GM19099 (cell line): ENCODE data around the gene DAW1.

Experiments
- POLR2A ChIP-seq: IDR thresholded peaks from 3 replicates; pipeline ENCODE4 v1.6.1; 2011; ENCODE audit warnings: low read depth; ENCODE audit not compliant: insufficient read length; ENCODE audit errors: extremely low read depth

DAW1 gene

DNA sequence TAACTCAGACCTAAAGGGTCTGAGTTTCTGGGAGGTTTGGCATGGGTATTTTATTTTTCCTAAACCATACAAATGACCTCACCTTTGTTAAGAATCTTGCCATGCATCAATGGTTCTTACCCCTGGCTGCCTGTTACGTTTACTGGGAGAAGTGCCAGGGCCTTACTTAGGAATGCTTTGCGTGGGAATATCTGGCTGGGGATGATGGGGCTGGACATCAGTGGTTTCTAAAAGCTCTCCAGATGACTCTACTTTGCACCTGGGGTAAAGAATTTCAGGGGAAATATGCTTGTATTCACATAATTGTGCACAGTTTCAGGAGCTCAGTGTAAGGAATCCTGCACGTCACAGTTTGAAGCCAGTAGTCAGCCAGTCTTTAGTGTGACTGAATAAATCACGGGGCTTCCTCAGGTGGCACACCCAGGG lies 18.2 kb upstream of the DAW1 start:
- no peak for TF ChIP-seq POLR2A

DNA sequence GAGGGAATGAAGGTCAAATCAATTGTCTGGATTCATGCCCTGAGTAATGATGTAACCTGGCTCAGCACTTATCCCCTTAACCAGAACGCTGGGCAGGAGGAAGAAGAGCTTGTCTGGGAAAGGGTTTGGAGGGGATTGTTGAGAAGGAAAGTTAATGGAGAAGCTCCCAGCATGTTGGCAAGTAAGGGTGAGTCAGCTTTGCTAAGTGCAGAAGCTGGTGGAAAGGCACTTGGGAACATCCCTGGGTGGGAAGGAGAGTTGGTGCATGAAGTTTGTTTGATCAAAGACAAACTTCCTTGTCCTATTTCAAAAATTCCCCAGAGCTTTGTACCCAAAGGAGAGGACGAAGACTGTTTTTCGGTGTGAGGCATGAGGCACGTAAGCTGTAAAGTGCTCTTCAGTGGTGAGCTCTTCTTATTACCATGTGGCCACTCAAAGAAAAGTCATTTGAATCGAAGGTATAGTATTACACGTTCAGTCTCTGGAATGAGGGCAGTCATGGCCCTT lies 17.6 kb upstream of the DAW1 start:
- no peak for TF ChIP-seq POLR2A

- no peak for TF ChIP-seq POLR2A
Observed at GRCh38 chr2:227855440-227855839, 16.0 kb upstream of the DAW1 start.

GRCh38 chr2:227856697-227857096 lies 14.7 kb upstream of the DAW1 start:
- TF ChIP-seq POLR2A, result no peak

DNA sequence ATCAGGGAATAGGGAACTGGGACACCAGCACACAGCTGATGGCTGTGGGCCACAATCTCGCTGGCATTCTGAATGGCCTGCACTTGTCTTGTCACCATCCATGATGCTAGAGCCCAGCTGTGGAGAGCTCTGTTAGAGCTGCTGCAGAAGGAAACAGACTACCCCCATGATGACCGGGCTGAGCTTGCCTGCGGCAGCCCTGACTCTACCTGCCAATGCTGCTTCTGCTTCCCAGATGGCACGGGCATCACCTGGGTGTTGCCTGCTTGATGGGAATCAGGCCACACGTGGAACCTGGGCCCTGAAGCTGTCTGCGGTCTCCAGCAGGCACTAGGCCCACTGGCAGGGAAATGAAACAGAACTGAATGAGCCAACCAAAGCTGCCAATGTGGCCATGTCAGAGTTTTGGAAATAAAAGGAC lies 11.2 kb upstream of the DAW1 start:
- no peak for TF ChIP-seq POLR2A

DNA sequence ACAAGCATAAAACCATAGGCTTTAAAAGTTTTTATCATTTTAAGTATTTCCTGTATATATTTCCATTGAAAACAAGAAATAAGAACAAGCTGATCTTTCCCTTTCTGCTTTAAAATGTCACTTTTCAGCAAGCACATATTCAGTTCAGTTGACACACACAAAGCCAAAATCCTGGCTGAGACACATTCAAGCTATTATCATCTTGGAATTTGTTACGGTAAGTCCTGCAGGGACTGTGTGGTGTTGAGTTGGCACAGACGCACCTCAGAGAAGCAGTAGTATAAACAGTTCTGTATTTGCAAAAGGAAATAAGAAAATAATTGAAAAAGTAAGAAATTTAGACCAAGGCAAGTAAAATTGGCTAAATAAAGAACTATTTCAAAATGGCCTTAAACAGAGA lies 10.4 kb upstream of the DAW1 start:
- TF ChIP-seq POLR2A, result no peak

GRCh38 chr2:227862227-227862740 lies 9.1 kb upstream of the DAW1 start:
- no peak for TF ChIP-seq POLR2A

DNA sequence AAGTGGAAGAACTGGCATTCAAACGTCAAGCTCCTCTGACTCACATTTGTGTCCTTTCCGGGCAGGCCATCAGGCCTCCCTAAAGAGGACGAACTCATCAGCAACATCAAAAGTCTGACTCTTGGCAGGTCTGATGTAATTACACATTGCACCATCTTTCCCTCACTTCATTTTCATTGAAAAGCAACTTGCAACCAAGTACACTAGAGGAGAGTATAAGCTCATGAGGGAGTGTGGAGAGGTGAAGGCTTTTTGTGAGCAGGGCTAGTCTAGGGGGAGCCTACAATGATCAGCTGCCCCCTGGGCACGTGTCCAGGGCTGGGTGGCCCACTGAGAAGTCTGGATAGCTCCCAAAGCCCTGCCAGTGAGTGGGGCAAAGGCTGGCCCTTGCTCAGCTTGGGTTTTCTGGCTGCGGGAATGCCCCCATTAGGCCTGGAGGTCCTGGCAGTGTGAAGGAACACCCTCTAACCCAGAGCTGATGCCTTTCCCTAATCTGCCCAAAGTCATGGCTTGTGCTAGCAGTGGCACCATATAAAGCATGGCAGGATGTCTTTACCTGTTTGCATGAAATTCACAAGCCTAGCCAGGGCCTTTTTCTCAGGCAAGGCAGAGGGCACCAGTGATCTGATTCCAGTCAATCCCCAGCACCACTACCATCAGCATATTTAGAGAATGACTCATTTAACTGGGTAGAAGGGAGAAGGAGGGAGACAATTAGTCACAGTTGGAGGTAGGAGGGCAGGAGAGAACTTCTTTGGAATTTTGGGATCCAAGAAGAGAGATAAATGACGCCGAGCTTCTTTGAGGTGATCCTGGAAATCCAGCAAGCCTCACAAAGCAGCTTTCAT lies 8.5 kb upstream of the DAW1 start:
- TF ChIP-seq POLR2A, result no peak

DNA sequence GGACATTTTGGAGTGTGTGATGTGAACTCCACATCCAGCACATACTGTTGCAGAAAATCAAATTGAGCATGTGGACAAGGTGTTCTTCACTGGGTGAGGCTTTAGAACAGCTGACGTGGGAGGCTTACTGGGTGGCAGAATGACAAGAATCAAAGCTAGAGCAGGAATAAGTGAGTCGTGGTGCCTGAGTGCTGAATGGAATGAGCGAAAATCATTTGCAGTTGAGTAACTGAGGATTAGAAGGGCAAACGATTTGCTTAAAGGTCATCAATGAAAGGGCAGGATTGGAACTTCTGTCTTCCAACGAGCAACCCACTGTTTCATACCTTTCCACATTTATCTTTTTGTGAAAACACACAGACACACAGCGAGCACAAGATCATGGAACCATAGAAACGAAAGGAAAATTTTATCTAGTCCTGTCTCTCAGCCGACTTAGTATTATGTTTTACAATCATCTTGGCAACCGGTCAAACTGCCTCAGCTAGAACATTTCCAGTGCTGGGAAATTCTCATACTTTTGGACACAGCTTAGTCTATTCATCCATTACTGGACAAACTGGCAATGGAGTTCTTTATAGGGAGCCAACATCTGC lies 7.2 kb upstream of the DAW1 start:
- no peak for TF ChIP-seq POLR2A

GRCh38 chr2:227865291-227865690 lies 6.1 kb upstream of the DAW1 start:
- TF ChIP-seq POLR2A, result no peak

- TF ChIP-seq POLR2A, result no peak
Observed at GRCh38 chr2:227867386-227867785, 4.0 kb upstream of the DAW1 start.

GRCh38 chr2:227870710-227871374 lies 589 bp upstream of the DAW1 start:
- TF ChIP-seq POLR2A, result no peak

- TF ChIP-seq POLR2A, result no peak
Observed at GRCh38 chr2:227872676-227873075, 1.2 kb downstream of the DAW1 start.

- no peak for TF ChIP-seq POLR2A
Observed at GRCh38 chr2:227876300-227876801, 4.9 kb downstream of the DAW1 start.
